NCI-H1930 (cell line): ENCODE data around the gene CROCC2.

Experiments used
- DNase-seq, 2 experiments: peaks; one replicate each; lab custom pipeline; 2025; lab: John Stamatoyannopoulos, UW

The CROCC2 gene

DNA sequence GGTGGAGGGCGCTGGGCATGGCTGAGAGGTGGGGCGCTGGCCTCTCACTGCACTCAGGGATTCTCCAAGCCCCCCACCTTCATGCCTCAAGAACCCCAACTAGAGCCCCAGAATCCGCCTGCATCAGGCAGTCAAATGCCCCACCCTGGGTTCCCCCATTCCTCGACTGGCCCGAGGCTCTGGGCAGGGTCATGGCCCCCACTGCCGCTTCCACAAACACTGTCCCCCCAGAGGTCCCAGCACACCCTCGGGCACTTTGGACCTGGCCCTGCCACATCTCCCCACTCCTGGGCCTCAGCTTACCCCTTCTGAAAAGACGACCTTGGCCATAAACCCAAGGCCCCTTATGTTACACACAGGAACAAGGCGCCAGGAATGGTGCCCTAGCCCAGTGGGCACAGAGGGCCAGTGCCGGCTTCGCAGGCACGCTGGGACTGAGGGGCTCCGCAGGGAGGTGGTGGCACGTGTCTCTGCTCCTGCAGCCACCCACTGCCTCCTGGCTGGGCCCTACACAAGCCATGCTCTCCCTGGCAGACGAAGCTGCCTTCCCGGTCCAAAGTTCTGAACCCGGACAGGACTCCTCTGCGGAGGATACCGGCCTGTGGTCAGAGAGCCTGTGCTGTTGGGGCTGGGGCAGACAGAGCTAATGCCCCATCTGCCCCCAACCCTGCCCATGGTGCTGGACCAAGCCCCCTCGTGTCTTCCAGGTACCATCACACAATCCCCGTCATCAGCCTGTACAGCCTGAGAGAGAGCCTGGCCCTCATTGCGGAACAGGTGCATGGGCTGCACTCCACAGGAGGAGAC lies 30.7 kb upstream of the CROCC2 start:
- no peak for DNase-seq

DNA sequence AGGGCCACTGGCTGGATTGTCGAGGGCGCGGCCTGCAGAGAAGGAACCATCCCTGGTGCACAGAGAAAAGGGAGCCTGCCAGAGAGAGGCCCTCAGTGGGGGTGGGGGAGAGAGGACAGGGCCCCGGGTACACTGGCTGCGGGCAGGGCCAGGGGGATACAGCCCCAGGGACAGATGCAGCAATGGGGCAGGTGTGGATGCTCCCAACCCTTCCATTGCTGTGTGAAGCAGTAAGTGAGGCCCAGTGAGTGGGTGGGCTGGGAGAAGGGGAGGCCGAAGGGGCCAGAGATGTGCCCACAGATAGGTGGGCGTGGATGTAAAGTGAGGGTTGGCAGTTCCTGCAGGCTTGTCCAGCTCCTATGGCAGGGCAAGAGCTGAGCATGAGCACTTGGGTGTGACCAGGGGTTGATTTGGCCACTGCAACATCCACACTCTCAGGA lies 30.1 kb upstream of the CROCC2 start:
- DNase-seq, result no peak

DNA sequence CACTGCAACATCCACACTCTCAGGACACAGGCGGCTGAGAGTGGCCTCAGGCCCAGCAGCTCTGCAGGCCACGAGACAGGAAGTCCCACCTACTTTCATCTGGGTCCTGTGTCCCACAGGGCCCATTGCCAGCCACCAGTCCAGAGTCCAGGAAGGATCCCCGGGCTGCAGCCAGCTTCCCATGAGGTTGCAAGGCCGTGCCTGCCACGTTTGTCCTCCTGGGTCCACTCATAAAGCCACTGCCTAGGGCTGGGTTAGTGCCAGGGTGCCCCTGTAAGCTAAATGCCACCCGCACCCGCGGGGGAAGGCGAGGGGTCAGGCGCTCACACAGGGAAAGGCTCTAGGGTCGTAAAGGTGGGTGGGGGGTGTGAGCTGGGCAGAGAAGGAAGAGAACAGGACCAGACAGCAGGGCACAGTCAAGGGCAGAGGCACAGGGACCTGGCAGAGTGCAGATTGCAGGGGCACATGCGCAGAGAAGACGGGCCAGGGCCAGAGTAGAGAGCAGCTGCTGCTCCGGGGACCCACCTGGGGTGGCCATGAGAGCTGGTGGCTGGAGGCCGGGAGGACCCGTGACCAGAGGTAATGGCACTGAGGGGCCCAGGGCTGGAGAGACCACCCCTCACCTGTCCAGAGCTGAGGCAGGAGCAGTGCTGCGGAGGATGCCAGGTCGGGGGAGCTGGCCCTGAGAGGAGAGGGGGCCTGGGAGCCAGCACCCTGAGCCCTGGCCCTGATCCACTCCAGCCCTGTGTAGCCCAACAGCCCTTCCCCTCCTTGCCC lies 29.5 kb upstream of the CROCC2 start:
- DNase-seq, result no peak

DNA sequence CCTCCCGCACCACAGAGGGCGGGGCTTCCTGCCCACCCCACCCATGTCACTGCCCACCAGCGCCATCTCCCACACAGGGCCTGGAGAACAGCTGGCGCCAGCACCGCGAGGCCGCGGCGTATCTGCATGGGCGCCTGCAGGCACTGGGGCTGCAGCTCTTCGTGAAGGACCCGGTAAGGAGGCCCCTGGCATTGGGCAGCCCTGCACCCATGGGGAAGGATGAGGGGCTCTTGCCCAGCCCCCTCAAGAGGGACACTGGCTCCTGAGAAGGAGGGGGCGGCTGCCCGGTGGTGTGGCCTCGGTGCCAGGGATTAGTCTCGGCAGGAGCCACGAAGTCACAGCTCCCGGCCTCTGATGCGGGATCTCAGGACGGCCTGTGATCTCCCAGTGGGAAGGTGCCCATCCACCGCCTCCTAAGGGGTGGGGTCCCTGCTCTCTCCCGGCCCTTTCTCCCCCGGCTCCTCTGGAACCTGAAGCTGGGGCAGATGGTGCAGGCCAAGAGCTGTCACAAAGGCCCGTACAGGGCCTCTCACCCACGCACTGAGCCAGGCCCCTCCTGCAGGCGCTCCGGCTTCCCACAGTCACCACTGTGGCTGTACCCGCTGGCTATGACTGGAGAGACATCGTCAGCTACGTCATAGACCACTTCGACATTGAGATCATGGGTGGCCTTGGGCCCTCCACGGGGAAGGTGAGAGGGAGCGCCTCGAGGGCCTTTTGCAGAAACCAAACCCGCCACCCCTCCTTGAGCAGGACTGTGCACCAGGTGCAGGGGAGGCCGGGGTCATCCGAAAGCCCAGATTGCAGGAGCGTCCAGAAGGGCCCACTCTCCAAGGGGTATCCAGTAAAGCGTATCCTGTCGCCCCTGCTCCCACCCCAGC lies 28.4 kb upstream of the CROCC2 start:
- no peak for DNase-seq

DNA sequence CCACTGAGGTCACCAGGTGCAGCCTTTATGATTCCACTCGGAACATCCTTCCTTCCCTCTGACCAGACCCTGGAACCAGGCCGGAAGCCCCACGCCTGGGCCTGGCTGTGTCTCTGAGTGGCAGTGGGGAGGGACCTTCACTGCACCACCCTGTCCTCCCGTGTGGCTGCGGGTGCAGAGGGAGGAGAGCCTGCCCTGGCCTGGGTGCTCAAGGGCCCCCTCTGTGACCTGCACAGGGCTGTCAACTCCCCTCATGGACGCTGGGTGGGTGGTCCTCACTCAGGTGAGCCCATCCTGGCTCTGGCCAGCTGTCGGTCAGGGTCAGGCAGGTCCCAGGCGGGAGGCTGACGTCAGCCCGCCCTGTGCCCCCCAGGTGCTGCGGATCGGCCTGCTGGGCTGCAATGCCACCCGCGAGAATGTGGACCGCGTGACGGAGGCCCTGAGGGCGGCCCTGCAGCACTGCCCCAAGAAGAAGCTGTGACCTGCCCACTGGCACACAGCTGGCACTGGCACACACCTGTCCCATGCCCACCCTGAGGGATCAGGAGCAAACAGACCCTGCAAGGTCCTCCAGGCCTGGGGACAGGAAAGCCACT lies 27.7 kb upstream of the CROCC2 start:
- DNase-seq, result no peak

DNA sequence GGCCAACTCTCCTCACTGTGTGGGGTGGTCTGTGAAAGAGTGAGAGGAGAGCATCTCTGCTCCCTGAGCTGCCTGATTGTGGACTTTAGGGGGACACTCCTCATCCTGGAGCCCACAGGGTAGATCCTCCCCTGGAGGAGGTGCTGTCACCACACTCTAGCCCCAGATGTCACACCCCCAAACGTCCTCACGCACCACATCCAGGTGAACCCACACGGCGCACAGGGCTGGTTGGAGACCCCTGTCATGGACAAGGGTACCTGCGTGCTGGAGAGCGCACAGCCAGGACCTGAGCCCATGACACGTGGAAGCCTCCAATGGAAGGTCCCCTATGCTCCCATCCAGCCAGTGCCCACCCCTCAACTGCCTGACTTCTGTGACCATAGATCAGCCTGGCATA lies 27.0 kb upstream of the CROCC2 start:
- DNase-seq, result no peak

DNA sequence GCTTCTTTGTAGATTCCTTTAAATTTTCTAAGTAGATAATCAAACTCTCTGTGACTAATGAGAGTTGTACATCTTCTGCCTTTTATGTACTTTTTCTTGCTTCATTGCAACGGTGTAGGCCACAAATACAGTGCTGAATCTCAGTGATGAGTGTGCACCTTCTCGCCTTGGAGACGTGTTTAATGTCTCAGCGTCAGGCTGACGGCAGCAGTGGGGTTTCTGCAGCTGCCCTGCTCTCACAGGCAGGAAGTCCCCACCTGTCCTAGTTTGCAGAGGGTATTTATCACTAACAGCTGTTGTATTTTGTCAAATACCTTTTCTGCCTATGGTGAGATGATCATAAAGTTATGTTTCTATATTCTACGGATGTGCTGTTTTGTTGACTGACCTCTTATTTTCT lies 24.2 kb upstream of the CROCC2 start:
- DNase-seq, result peak; percentile 40 to 43

DNA sequence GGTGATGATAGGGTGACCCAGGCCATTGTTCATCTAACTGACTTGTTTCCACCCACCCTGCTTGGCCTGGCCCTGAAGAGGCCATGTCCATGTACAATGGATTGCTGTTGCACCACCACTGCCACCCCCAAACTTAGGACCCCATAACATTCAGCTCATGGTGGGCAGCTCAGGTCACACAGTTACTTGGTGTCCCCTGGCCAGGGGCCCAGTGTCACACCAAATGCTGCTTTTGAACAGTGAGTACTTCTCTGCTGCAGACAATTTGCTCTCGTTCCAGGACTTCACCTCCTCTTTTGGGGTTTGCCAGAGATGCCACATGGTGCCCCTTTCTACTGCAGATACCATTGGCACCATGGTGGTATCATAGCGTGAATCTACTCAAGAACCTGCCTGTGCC lies 21.9 kb upstream of the CROCC2 start:
- no peak for DNase-seq

DNA sequence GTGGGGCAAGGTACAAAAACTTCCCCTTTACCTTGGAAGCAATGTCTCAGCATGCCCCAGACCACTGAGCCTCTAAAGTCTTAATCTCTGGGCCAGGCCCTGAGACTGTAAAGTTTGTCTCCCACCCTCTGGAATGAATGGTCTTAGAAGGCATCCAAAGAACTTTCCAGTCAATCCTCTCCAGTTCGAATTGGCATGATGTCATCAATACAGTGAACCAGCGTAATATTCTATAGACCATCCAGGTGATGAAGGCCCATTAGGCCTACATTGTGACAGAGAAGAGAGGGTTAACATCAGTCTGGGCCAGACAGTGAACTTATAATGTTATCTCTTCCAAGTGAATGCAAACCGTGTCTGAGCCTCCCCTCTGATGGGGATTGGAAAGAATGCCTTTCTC lies 21.4 kb upstream of the CROCC2 start:
- no peak for DNase-seq

DNA sequence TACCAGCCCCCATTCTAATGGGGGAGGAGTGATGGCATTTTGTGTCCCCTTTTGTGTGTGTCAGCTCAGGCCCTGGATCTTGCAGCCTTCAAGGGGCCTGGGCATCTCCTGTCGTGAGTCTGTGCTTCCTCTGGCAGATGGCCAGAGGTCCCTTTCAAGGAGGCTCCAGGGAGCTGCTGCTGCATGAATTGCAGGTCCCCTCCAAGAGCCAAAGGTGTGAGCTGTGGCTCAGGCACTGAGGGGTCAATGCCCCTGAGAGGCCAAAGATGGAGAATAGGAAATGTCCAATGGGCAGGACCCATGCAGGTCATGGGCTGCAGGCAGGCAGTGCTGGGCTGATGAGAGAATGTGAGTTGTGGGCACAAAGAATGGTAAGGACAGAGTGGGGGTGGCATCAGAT lies 20.6 kb upstream of the CROCC2 start:
- DNase-seq, result no peak

DNA sequence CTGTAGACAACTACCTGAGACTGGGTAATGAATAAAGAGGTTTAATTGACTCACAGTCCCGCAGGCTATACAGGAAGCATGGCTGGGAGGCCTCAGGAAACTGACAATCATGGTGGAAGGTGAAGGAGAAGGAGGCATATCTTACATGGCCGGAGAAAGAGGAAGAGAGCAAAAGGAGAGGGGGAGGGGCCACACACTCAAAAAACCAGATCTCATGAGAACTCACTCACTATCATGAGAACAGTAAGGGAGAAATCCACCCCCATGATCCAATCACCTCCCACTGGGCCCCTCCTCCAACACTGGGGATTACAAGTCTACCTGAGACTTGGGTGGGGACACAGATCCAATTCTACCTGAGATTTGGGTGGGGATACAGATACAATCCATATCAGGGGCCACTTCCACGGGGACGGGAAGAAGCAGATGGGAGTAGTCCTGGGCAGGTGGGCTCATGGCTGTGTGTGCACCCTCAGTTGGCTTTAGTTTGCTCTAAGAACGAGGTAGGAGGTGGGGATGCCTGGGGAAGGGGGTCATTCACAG lies 20.0 kb upstream of the CROCC2 start:
- DNase-seq, result no peak

DNA sequence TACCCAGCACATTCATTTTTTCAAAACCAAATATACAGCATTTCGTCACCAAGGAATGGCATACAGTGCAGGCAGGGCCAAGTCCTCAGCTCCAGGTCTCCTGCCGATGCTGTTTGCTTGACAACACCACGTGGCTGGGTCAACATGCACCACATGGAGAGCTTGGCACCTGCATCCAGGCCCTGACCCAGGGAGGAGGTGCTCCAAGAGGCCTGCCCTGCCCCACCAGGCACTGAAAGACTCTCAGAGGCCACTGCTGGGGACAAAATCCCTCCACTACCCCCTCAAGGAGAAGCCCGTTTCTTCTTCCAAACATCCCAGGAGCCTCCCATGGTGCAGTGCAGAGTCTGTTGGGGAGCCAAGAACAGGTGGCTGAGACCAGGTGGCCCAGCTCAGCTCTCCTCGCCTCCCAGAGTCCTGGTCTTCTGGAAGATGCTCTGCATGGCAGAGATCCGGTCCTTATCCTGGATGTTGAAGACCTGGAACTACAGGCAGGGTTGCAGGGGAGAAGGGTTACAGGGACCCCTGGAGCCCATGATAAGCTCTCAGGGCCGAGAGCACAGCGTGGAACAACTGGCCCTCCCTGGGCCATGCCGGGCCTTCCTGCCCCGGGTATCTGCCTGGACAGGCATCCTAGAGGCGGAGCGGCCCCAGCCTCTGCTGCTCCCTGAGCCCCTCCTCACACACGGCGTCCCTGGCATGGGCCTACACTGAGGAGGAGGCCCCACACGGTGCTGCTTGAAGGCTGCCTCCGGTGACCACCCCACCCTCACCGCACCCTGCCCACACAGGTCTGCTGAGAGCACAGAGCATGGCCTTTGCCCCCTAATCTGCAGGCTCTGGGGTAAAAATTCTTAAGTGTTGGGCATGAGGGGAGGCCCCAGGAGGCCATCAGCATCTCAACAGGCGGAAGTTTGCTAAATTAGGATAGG lies 19.2 kb upstream of the CROCC2 start:
- DNase-seq, result no peak

DNA sequence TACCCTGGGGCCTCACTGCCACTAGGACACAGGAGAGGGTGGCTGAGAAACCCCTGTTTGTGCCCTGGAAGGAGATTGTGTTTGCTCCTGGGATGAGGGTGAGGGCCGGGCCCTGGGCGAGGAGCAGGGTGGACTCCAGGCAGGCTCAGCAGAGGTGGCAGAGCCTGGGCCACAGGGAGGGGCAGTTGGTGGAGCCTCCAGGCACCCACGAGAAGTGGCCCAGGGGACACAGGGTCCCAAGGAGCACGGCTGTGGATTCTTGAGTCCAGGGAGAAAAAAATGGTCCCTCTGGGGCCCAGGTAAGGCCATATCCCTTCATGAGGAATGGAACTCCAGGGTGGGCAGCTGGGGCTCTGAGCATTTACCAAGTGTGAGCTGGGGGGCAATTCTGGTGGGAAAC lies 18.5 kb upstream of the CROCC2 start:
- no peak for DNase-seq

DNA sequence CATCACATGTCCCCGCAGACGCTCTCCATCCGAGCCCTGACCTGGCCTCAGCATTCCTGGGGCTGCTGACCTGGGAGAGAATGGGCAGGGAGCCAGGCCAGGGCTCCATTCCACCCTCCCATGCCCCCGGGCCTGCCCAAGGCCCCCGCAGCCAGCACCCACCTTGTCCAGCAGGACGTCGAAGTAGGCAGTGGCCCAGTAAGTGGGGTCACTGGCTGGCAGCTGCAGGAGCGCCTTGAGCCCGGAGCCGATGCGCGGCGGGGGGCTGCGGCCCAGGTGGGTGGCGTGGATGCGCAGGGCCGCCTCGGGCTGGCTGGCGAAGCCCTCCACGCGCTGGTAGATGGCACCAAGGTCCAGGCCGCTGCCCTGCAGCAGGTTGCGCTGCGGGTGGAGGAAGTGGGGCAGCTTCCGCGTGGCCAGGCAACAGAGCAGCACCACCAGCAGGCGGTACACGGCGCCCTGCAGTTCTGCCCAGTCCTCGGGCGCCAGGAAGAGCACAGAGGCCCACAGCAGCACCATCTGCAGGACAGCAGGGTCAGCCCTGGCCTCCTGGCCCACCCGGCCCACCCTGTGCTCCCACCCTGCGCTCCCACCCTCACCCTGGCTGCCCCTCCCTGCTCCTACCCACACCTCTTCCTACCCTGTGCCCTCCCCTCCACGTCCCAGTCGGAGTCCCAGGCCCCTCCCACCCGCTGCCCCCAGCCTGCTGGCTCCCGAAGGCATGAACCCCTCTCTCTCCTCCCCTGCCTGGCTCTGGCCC lies 17.8 kb upstream of the CROCC2 start:
- no peak for DNase-seq

DNA sequence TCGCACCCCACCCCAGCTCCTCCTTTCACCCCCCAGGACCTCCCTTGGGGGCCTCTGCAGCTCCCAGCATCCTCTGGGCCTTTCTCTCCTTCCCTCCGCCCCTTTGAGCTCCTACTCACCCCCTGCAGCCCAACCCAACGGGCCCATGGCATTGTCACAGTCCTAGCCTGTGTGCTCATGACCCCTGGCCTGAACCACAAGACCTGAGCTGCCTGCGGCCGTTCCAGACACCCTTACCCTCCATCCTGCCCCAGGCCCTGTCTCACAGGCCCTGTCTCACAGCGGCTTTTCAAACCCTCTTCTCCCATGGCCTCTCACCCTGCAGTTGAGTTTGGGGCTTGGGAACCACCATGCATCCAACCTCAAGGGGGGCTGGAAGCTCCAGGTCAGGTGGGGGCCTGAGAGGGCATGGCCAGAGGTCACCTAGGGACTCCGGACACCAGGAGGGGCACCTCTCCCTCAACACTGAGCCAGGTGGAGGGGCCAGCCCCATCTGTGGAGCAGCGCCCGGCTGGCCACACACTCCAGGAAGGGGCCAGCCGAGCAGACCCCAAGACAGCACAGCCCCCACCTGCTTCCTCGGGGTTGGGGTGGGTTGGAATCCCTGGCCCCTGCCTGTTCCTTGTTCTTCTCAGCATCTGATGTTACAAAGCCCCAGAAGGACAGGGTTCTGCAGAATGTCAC lies 17.1 kb upstream of the CROCC2 start:
- DNase-seq, result no peak

DNA sequence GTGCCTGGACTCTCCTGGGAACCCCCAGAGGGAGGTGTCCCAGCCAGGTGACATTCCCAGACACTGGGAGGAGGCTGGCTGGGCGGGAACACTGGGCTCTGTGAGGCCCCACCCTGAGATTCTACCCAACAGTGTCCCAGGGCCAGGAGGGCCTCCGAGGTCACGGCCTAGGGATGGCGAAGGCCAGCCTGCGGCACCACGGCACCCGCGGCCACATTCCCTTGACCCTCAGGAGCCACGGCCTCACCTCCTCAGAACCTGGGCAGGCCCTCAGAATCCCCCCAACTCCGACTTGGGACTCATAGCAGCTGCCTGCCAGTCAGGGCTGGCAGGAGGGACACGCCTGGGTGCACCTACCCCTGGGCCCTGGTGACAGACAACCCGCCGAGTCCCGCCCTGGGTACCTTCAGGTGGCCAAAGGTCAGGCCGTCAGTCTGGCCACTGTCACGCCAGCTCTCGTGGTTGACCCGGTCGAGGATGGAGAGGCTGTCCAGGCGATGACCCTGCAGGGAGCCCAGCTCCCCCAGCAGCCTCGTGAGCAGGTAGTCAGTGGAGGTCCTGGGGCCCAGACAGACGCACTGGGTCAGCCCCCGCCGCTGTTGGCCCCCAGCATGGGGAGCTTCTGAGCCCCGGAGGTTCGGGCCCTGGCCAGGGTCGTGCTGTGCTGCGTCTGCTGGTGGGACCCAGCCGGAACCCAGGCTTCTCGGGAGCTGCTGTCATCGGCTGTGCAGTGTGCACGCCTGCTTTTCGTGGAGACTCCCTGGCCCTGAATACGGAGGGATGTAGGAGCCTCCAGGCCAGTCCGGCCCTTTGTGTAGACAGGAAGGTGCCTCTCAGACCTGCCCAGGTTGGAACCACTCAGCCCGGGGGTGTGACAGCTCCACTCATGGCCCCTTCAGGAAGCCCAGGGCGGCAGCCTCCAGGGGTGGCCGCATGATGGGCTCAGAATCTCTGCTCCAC lies 16.3 kb upstream of the CROCC2 start:
- no peak for DNase-seq

DNA sequence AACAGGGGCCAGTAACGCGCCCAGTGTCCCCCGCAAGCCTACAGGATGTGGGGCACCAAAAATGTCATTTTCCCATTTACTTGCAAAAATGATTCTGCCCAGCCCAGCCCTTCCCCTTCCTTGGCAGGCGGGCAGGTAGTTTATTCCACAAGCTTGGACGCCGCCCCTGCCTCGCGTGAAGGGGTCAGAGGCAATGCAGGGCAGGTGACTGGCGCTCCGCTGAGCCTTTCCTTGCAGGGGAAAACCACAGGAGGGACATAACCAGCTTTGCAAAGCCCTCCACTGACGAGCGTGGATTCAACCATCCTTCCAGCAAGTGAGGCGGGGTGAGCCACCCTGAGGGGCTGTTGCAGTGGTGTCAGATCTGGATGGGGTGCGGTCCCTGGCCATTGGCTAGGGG lies 15.4 kb upstream of the CROCC2 start:
- DNase-seq, result no peak
